HG03565 (cell line): ENCODE data around the gene UCN2.
"Not testable (repeated sequence)": the region's sequence is repeated elsewhere in the genome, so short reads cannot be mapped to it uniquely, and the experiment has no call there.

ENCODE experiments used
- ATAC-seq: cut with Tn5 transposase; IDR thresholded peaks from one replicate; pipeline ENCODE4 v1.9.1; 2021; ENCODE audit warnings: mild to moderate bottlenecking, moderate library complexity; ENCODE audit not compliant: unreplicated experiment

The UCN2 gene

GRCh38 chr3:48543271-48543866 is 20.2 kb downstream of the UCN2 start:
- no peak for ATAC-seq

- no peak for ATAC-seq
These were observed 25.1 kb downstream of the UCN2 start for GRCh38 chr3:48538451-48538850.

- ATAC-seq, result no peak
These were observed 26.8 kb downstream of the UCN2 start for GRCh38 chr3:48536785-48537184.

DNA sequence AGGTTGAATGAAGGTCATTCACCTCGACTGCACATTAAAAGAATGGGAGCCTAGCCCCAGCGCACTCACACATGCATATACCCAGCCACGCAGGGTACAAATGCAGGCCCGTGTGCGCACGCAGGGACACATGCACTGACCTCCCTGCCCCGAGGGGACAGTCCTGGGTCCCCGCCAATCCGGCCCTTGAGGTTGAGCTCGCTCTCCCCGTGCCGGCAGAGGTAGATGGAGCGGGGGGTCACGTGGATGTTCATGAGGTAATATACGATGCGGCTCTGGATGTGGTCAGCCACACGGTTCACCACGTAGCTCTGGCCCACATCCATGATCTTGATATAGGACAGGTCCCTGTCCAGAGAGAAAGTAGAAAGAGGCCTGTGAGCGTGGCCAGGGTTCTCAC is 27.5 kb downstream of the UCN2 start:
- no peak for ATAC-seq

GRCh38 chr3:48535578-48535977 is 28.0 kb downstream of the UCN2 start:
- ATAC-seq, result no peak

DNA sequence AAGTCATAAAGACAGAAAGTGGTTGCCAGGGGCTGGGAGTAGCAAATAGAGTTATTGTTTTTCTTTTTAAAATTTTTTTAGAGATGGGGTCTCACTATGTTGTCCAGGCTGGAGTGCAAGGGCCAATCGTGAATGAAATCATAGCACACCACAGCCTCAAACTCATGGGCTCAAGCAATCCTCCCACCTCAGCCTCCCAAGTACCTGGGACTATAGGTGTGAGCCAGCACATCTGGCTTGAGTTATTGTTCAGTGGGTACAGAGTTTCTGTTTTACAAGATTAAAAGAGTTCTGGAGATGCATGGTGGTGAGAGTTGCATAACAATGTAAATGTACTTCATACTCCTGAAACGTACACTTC is 30.6 kb downstream of the UCN2 start:
- ATAC-seq, result no peak

GRCh38 chr3:48532271-48532976 is 31.2 kb downstream of the UCN2 start:
- ATAC-seq, result no peak

GRCh38 chr3:48530701-48531100 is 32.9 kb downstream of the UCN2 start:
- ATAC-seq, result not testable (repeated sequence)

DNA sequence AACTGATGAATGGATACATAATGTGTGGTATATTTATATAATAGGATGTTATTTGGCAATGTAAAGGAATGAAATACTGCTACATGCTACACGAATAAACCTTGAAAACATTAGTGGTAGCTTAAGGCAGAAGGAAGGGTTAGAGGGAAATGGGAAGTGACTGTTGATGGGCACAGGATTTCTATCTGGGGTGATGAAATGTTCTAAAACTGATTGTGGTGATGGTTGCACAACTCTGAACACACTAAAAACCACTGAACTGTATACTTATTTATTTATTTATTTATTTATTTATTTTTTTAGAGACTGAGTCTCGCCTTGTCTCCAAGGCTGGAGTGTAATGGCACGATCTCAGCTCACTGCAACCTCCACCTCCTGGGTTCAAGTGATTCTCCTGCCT is 34.8 kb downstream of the UCN2 start:
- ATAC-seq, result no peak

GRCh38 chr3:48528048-48528447 is 35.5 kb downstream of the UCN2 start:
- no peak for ATAC-seq

DNA sequence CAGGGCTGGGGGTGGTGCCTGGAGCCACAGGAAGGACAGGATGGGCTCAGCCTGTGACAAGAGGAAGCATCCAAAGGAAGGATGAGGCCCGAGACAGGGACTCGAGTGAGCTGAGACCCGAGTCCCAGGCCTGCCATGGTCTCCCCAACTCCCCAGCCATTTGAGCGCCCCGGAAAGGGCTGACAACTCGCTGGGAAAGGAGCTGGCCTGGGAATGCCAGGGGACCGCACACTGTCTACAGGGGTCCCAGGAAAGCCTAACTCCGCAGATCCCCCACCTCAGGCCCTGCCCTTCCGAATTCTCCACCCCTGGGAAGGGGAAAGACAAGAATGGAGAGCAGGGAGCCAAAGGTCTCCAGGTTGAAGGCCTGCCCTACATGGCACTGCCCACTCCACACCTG is 38.6 kb downstream of the UCN2 start:
- ATAC-seq, result no peak

GRCh38 chr3:48521635-48522034 is 41.9 kb downstream of the UCN2 start:
- ATAC-seq, result no peak

DNA sequence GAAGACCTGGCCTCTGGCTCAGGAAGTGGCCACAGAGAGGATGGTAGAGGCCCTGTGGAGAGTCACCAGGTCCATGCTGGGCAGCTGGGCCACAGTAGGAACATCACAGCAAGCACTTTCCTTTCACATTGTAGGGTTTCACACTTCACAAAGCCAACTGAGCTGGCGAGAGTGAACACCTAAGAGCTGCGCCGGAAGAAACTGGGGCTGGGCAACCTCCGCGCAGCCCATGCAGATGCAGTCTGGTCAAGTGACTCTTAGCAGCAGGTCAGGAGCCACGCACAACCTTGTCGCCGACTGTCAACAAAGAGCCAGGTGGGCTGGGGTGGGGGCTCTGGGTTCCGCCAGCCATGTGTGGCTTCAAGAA is 44.3 kb downstream of the UCN2 start:
- ATAC-seq, result no peak

GRCh38 chr3:48518638-48519276 is 44.8 kb downstream of the UCN2 start:
- no peak for ATAC-seq

DNA sequence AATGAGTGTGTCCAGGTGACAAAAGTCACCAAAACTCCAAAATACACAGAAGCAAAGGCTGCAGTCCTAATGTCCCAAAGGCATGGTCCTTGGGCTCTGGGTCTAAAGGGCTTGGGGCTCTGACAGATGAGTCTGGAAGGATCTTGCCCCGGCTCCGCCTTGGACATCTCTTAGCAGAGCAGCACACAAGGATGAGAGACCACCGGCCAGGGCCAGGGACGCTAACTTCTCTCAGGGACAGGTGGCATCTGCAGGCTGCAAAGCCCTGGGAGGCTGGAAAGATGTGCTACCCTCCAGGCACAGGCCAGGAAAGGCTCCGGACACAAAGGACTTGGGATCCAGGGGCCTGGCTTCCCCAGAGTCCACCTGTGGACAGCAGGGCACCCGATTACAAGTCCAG is 45.5 kb downstream of the UCN2 start:
- no peak for ATAC-seq

GRCh38 chr3:48516571-48516970 is 47.0 kb downstream of the UCN2 start:
- ATAC-seq, result no peak

DNA sequence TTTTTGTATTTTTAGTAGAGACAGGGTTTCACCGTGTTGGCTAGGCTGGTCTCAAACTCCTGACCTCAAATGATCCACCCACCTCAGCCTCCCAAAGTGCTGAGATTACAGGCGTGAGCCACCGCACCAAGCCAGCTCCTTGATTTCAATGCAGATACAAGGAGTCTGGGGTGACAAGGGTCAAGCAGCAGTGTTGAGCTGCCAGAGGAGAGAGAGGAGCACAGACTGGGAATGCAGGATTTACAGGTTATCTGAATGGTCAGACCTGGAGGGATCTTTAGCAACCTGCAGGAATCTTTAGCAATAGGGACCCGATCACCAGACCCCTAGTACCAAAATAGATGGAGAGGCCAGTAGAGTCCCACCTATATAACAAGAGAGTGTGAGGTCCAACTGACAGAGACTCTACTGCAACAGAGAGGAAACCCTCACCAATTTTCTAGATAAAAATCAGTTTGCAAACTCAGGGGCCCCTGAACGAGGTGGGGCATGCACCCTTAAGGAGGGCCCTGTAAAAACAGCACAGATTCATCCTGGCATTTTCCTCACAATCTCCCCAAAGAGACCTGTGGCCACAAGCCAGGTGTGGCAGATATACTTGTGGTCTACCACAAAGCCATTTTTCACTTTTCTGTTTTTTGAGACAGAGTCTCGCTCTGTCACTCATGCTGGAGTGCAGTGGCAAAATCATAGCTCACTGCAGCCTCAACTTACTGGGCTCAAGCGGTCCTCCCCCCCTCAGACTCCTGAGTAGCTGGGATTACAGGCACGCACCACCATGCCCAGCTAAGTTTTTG is 49.0 kb downstream of the UCN2 start:
- ATAC-seq, result no peak
